Suppressor macrophage treated with lipopolysaccharide for 4 hours (primary cell): ENCODE measurements around the gene ACVR1B.

Source experiments
- DNase-seq: peaks from one replicate; pipeline ENCODE4 v3.0.0-alpha.2; 2020

Gene ACVR1B

DNA sequence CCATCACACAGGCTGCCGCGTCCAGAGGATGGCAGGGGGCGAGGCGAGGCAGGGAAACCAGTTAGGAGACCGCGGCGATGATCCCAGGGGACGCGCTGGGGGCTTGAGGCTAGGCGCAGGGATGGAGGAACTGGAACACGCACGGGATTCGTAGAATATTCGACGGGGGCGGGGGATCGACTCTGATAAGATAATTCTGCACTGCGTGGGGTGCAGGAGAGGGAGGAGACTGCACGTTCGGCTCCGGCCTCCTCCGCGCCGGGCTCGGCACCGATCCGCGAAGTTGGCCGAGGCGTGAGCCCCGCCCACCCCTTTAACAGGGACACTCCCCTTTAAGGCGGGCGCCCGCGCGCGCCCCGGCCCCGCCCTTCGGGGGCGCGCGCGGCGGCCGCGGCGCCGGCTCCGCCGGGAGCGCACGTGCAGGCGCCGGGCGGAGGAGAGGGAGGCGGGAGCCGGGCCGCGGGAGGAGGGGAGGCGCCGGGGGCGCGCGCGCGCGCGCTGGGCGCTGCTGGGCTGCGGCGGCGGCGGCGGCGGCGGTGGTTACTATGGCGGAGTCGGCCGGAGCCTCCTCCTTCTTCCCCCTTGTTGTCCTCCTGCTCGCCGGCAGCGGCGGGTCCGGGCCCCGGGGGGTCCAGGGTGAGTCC, at the start of gene ACVR1B:
TSS of gene ACVR1B (plus strand) at position 501 of the 644 bp plus-strand sequence. CDS start at position 546, 45 bp downstream.
- peak; percentile 96 for DNase-seq

DNA sequence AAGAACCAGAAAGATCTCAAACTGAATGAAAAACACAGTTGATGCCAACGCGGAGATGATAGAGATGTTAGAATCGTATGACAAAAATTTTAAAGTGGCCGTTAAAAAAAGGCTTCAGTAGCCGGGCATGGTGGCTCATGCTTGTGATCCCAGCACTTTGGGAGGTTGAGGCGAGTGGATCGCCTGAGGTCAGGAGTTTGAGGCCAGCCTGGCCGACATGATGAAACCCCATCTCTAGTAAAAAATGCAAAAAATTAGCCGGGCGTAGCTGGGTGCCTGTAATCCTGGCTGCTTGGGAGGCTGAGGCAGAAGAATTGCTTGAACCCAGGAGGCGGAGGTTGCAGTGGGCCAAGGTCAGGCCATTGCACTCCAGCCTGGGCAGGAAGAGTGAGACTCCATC, 49.6 kb upstream of the ACVR1B start:
- no peak for DNase-seq

DNA sequence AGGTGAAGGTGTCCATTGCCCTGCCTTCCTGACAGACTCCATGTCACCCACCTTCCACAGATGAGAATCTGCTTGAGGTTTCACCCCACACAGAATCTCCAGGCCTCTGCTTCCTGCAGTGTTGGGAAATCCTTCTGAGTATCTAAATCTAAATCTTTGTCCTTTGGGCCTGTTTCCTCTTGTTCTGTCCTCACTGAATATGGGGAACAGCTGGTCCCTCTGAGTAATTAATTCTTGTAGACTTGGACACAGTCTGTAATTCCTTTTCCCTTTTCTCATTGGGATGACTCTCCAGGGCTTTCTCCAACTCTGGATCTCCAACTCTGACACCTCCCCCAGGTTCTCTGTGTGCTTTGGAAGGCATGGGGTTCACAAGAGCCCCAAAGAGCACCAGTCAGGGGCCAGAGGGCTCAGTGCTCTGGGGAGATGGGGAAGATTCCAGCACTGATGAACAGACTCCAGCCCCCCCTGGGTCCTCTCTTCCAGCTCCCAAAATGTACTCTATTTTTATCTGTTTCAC, 46.5 kb upstream of the ACVR1B start:
- DNase-seq, result peak; percentile 45

DNA sequence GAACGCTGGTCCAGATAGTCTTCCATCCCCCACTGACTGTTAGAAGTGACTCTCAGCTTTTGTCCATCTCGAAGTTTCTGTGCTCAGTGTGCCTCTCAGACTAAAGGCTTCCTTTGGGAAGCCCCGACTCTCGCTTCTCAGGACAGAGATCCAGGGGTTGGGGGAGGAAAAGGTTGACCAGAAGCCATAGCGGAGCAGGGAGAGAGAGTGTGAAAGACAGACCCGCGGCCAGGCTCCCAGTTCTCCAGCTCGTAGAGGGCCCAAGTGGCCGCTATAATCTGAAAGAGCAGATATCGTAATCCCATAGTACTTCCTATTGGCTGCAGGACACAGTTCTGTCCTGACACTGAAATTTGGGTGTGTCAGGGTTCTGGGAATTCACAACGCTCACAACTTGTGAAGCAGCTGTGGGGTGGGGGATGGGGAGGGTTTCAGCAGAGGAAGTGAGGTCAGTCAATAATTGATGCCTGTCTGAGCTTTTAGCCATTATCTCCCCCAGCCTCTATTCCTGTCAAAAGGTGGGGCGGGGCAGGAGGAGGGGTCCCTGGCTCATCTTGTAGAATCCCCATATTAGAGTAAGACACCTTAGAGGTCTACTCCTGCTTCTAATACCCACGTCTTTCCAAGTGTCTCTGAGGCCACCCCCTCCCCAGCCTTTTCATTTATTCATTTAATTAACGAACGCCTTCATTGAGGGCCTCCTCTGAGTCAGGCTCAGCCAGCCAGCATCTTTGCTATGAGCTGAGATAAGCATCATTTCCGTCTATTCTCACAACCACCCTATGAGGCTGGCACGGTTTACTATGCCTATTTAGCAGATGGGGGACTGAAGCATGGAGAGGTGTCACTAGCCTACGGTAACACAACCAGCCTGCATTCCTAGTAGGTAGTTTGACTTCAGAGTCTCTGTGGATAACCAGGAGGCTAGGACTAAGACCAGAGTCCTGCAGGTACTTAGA, 45.7 kb upstream of the ACVR1B start:
- DNase-seq, result peak; percentile 71

DNA sequence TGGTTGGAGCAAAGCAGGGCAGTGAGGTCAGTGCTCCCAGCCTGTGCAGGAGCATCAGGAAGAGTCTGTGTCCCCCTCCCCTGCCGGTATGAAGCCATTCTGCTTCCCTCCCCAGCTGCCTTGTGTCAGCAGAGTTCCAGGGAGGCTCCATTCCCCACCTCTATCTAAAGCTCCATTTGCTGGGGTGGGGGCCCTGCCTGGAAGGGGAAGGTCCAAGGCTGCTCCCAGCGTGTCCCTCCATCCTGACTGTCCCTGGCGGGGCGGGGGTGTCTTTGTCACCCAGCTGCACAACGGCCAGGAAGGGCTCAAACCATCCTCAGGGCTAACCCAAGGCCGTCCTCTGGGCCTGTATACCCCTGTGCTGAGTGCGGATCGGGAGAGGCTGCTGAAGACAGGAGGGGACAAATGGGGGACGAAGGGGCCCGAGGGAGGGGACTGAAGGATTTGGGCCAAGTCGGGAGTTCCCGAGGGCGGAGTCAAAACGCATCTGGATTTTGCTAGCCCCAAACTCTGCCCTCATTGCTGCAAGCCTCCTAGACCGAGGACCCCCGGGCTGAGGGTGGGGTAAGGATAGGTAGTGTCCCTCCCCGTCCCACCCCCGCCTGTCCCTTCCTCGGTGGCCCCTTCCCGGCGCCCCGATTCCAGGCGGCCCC, 44.9 kb upstream of the ACVR1B start:
- DNase-seq, result no peak

DNA sequence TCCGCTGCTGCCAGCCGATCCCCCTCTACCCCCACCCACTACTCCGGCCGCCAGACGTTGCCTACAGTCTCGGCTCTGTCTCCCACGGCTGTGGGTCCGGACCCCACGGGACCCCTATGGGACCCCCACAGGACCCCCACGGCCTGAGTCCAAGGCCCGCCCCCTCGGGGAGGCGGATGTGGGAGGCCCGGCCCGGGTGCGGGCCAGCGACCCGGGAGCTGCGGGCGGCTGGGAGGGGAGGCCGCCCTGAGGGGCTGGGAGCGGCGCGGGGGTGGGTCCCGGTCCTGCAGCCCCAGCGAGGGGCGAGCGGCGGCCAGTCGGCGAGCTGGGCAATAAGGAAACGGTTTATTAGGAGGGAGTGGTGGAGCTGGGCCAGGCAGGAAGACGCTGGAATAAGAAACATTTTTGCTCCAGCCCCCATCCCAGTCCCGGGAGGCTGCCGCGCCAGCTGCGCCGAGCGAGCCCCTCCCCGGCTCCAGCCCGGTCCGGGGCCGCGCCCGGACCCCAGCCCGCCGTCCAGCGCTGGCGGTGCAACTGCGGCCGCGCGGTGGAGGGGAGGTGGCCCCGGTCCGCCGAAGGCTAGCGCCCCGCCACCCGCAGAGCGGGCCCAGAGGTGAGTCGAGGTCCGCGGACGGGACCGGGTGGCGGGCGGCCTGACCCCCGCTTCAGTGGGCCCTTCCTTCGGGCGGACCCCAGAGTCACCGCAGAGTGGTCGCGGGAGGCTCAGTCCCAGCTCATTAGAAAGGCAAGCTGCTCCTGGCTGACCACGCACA, 44.2 kb upstream of the ACVR1B start, which contains the start of gene ACVRL1:
TSS of gene ACVRL1 (plus strand) at position 422 of the 773 bp plus-strand sequence. CDS start 4,971 bp downstream, outside the sequence.
- DNase-seq, result no peak

DNA sequence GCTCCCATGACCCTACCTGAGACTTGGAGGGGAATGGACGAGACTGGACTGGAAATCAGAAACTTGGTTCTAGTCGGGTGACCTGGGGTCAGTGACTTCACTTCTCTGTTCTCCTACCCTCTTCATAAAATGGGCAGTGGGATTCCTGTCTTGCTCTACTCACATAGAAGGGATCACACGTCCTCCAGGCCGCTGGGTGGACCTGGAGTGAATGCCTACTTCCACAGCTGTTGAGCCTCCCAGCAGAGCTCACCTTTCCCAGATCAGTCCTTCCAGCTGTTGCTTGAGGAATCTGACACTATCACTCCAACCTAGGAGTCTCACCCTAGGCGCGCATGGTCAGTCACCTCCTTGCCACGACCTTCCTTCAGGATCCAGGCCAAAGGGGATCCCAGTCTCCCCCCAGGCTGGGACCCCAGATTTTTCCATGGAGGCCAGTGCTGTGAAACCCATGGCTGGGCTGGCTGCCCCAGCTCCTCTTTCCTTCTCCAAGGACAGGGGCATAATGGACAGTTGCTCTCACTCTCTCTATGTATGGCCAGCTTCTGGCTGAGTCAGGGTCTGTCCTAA, 43.6 kb upstream of the ACVR1B start:
- no peak for DNase-seq

DNA sequence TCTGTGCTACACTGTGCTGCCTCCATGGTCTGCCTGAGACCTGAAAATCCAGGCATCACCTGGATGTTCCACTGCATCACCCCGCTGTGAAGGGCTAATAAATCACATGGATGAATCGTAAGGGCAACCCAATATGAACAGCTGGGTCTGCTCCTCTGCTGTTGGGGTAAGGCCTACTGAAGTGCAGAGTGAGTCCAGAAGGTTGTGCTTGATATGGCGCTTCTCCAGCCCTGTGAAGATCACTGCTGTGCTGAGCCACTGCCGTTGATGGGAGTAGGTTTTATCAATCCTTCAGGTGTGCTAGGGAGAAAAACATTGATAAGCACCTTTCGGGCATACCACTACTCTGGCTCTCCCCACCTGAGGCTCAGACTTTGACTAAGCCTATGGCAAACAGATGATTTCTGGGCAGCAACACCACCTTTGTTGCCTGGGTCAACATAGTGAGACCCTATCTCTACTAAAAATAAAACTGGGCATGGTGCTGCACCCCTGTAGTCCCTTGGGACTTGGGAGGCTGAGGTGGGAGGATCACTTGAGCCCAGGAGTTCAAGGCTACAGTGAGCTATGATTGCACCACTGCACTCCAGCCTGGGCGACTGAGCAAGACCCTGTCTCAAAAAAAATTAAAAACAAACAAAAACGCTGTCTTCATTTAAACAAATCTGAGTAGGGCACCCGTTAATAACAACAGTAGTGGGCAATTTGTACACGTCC, 42.5 kb upstream of the ACVR1B start:
- no peak for DNase-seq

DNA sequence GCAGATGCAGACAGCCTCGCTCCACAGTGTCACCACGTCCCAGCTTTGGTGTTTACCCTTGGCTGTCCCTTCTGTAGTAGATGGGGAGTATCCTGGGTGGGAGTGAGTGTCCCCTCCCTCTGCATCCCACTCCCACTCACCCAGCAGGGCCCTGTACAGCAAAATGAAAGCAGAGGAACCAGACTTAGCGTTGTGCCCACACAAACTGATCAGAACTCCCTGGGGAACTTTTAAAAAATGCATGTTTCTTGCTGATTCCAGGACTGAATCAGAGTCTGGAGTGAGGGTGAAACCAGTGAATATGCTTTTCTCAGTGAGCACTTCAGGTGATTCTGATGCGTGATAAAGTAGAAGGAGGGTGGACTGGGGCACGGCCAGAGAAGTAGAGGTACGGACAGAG, 41.3 kb upstream of the ACVR1B start:
- no peak for DNase-seq

DNA sequence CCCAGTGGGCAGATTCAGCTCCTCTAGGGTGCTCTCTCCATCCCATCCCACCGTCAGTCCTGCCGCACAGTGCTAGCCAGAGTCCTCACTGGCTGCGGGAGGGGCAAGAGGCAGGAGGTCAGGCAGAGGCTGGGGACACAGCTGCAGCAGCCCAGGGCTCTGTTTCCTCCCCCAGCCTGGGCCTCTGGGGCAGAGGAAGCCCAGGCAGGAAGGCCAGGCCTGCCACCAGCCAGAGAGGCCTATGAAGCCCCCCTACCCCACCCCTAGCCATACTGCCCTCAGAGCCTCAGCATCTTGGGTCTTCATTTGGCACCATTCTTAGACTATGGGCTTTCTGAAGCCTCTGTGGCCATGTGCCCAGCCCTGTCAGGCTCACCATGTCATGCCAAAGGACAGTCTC, 40.8 kb upstream of the ACVR1B start:
- DNase-seq, result no peak

DNA sequence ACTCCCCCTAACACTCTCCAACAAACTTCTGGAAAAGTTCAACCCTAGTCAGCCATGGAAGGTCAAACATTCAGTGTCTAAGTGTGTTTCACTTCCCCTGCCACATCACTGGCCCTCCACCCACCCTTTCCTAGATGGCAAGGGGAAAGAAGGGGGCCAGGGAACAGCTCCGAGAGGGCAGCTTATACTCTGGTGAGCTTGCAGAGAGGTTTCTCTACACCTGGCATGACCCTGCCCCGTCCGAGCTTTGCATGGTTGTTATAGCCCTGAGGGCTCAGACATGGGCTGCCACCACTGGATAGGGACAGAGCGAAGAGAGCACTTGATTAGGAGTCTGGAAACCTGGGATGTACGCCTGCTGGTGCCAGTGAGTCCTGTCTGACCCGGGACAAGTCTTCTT, 40.2 kb upstream of the ACVR1B start:
- DNase-seq, result peak; percentile 81

DNA sequence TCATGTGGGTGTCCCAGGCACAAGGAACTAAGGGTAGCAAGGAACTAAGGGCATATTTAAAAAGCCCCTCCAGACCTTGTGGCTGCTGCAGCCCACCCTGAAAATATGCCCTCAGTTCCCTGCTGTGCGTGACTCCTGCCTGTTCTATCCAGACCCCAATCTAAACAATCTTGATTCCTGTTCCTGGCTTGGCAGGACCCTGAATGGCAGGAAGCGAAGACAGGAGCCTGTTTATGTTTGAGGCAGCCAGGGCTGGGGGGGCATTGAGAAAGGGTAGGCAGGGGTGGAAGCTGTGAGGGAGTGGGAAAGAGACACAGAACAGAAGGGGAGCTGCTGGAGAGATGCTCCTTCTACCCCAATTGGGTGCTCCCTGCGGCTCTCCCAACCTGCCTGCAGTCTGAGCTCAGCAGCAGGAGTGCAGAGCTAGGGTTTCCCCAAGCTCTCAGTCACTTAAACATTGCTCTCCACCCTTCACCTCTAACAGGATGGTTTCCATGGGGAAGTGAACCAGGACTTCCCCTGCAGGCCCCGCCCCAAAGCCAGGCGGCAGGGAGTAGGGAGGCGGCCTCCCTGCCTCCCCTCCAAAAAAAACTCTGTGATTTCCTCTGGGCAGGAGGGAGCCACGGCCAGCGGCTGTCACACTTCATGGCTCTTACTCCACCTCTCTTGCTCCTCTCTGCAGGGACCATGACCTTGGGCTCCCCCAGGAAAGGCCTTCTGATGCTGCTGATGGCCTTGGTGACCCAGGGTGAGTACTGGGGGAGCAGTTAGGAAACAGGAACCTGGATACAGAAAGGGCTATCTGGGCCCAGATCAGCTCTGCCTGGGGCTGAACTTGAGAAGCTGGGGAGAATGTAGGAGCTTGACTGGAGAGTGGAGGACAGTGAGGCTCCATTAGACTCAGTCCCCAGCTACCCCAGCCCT, 39.4 kb upstream of the ACVR1B start:
- DNase-seq, result peak; percentile 89

DNA sequence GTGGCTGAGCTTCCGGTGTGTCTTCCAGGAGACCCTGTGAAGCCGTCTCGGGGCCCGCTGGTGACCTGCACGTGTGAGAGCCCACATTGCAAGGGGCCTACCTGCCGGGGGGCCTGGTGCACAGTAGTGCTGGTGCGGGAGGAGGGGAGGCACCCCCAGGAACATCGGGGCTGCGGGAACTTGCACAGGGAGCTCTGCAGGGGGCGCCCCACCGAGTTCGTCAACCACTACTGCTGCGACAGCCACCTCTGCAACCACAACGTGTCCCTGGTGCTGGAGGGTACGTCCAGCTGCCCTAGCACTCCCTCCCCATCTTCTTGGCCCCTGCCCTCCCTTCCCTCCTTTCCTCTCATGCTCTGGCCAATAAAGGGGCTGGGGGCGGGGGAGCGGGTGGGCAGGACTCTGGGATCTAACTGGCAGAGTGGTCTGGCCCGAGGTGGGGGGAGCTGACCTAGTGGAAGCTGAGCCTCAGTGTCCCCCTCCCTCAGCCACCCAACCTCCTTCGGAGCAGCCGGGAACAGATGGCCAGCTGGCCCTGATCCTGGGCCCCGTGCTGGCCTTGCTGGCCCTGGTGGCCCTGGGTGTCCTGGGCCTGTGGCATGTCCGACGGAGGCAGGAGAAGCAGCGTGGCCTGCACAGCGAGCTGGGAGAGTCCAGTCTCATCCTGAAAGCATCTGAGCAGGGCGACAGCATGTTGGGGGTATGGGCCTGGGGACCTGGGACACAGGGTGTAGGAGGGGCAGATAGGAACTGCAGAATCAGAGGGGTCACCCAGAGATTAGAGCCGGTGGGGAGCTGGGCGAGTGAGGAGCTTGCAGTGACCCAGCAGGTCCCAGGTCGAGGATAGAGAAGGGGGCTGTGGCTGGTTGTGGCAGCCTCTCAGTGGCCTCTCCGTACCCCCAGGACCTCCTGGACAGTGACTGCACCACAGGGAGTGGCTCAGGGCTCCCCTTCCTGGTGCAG, 38.1 kb upstream of the ACVR1B start:
- DNase-seq, result no peak

DNA sequence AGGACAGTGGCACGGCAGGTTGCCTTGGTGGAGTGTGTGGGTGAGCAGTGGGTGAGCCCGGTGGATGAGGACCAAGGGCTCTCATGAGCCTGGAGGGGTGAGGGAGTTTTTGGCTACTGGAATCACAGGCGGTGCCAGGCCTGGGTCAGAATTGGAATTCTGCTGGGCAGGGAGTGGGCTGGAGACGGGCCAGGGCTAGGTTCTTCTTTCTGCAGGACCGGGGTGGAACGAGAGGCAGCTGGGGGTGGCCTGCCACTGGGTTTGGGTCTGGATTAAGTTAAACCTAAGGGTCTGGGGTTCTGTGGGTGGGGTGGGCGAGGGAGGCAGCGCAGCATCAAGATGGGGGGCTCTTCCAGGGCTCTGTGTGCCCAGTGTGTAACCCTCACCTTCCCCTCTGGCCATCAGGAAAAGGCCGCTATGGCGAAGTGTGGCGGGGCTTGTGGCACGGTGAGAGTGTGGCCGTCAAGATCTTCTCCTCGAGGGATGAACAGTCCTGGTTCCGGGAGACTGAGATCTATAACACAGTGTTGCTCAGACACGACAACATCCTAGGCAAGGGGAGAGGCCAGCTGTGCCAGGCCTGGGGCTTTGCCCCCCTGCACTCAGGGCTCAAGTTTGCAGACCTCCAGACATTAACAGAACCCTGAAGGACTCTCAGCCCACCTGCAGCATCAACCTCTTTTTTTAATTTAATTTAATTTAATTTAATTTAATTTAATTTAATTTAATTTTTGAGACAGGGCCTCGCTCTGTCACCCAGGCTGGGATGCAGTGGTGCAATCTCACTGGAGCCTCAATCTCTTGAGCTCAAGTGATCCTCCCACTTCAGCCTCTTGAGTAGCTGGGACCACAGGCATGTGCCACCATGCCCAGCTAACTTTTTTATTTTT, 37.2 kb upstream of the ACVR1B start:
- DNase-seq, result no peak

DNA sequence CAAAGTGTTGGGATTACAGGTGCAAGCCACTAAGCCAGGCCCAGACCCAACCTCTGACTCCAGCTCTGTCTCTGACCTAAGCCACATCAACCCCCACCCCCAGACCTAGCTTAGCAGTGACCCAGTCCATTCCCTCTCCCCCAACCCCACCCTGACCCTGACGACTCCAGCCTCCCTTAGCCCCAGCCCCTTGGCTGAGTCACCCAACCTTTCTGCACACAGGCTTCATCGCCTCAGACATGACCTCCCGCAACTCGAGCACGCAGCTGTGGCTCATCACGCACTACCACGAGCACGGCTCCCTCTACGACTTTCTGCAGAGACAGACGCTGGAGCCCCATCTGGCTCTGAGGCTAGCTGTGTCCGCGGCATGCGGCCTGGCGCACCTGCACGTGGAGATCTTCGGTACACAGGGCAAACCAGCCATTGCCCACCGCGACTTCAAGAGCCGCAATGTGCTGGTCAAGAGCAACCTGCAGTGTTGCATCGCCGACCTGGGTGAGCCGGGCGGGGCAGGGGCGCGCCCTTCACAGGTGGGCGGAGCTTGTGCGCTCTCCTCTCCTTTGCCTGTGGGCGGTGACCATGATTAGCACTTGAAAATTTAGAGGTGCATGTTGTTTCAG, 36.4 kb upstream of the ACVR1B start:
- DNase-seq, result no peak

DNA sequence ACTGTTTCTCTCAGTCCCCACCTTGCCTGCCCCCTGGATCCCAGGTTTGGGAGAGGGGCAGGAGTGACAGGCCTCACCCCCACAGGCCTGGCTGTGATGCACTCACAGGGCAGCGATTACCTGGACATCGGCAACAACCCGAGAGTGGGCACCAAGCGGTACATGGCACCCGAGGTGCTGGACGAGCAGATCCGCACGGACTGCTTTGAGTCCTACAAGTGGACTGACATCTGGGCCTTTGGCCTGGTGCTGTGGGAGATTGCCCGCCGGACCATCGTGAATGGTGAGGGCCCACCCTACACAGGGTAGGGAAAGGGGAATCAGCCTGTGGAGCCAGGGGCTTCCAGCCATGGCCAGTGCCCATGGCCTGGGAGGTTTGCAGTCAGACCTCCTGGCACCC, 35.5 kb upstream of the ACVR1B start:
- no peak for DNase-seq

DNA sequence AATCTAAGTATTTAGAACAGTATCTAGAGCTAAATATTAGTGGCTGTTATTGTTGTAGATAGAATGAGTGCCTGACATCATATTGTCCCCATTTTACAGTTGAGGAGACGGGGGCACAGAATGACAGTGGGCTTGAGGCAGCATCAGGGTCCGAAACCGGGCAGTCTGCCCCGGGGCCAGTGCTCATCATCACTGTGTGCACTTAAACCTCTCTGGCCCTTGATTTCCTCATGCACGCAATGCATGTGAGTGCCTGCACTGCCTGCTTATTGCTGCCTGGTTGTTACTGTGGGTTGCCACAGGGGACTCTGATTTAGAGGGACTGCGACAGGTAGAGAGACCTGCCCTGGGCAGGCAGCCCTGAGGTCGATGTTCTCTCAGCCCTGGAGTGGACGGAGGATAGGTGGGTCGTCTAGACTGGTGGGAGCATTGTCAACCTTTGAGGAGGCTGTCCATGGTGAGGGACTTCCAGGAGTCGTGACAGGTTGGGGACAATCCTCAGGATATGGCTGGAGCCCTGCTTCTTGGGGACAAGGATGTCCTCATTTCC, 34.4 kb upstream of the ACVR1B start:
- no peak for DNase-seq
